Measurements from ENCODE around the gene KCNH4.
"Not testable (repeated sequence)": the region's sequence is repeated elsewhere in the genome, so short reads cannot be mapped to it uniquely, and the experiment has no call there.

Gene KCNH4

DNA sequence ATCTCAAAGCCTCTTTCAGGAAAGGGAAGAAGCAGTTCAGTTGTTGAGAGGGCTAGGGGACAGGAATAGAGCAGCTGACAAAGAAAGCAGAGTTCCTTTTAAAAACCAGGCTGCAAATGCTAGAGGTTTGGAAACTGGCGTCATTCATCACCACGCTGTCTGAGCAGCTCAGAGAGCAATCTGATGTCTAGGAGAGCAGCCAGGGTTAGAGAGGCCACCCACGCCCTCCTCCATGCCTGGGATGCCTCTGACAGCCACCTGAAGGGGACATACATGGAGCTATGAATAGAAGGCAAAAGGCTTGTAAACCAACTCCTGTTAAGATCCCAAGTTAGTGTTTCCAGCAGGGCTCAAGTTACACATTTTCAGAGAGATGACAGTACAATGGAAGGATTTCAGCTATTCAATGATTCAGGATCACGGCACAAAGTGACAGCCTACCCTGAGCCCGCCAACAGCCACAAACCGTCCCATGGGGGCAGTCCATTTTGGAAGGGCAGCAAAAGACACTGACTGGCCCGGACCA, 38.5 kb downstream of the KCNH4 start:
- Histone ChIP-seq H3K9ac (ENCODE audit: insufficient read length, low read depth) (no peak overlapping the region), H3K4me1 (ENCODE audit: insufficient read depth, insufficient read length) (peaks cover 4% of the 10 kb centered on the region), H3K4me3 (ENCODE audit: insufficient read length, low read depth) (no peak overlapping the region), H3K9me3 (ENCODE audit: insufficient read depth, low read length) (no peaks in the 10 kb centered on the region), H3K36me3 (ENCODE audit: insufficient read depth, insufficient read length, low read length) (peaks cover 69% of the 10 kb centered on the region), H3K27me3 (ENCODE audit: insufficient read depth, insufficient read length) (no peaks in the 10 kb centered on the region)
- DNase-seq (ENCODE audit: low read depth, low spot score) = no peak
- no peak for TF ChIP-seq YY1 (IDR thresholded peaks at IDR 0.05; ENCODE audit: insufficient read depth, insufficient read length)
- TF ChIP-seq ZNF274 (IDR thresholded peaks at IDR 0.05; ENCODE audit: low read depth, low read length) = no peak
- no peak for TF ChIP-seq SUZ12 (IDR thresholded peaks at IDR 0.05; ENCODE audit: extremely low read depth, insufficient read depth, insufficient read length)

DNA sequence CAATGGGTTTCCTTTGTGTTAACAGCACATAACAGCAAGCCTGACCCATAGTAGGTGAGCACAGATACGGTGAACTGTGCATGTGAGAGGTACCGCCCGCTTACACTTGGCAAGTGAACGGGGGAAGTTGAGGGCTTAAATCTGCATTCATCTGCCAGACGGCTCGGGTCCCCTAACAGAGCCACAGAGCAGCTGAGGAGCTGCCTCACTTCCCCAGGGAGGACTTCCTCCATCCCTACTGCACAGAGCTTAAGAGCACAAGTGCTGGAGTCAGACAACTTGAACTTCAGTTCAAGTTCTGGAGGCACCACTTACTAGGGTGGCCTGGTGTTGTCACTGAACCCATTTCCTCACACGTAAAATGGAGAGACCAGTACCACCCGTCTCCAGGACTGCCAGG, 39.6 kb downstream of the KCNH4 start:
- no peak overlapping the region for H3K9ac ChIP-seq (ENCODE audit: insufficient read length, low read depth)
- no peaks in the 10 kb centered on the region for H3K9me3 ChIP-seq (ENCODE audit: insufficient read depth, low read length)
- TF ChIP-seq ZNF274 (IDR thresholded peaks at IDR 0.05; ENCODE audit: low read depth, low read length) (no peak), SUZ12 (IDR thresholded peaks at IDR 0.05; ENCODE audit: extremely low read depth, insufficient read depth, insufficient read length) (no peak), YY1 (IDR thresholded peaks at IDR 0.05; ENCODE audit: insufficient read depth, insufficient read length) (no peak)
- peaks cover 70% of the 10 kb centered on the region for H3K36me3 ChIP-seq (ENCODE audit: insufficient read depth, insufficient read length, low read length)
- DNase-seq (ENCODE audit: low read depth, low spot score) = no peak
- no peak overlapping the region for H3K4me3 ChIP-seq (ENCODE audit: insufficient read length, low read depth)
- no peaks in the 10 kb centered on the region for H3K27me3 ChIP-seq (ENCODE audit: insufficient read depth, insufficient read length)
- H3K4me1 ChIP-seq (ENCODE audit: insufficient read depth, insufficient read length) = peaks cover 4% of the 10 kb centered on the region

DNA sequence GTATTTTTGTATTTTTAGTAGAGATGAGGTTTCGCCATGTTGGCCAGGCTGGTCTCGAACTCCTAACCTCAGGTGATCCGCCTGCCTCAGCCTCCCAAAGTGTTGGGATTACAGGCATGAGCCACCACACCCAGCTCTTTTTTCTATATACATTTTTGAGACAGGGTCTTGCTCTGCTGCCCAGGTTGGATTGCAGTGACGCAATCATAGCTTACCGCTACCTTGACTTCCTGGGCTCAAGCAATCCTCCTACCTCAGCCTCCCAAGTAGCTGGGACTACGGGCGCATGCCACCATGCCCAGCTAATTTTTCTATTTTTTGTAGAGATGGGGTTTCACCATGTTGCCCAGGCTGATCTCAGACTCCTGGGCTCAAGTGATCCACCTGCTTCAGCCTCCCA, 40.3 kb downstream of the KCNH4 start:
- H3K36me3 ChIP-seq (ENCODE audit: insufficient read depth, insufficient read length, low read length) = peaks cover 71% of the 10 kb centered on the region
- DNase-seq (ENCODE audit: low read depth, low spot score); H3K4me1 ChIP-seq (ENCODE audit: insufficient read depth, insufficient read length); H3K9ac ChIP-seq (ENCODE audit: insufficient read length, low read depth); H3K4me3 ChIP-seq (ENCODE audit: insufficient read length, low read depth); H3K27me3 ChIP-seq (ENCODE audit: insufficient read depth, insufficient read length); H3K9me3 ChIP-seq (ENCODE audit: insufficient read depth, low read length): not testable (repeated sequence)

DNA sequence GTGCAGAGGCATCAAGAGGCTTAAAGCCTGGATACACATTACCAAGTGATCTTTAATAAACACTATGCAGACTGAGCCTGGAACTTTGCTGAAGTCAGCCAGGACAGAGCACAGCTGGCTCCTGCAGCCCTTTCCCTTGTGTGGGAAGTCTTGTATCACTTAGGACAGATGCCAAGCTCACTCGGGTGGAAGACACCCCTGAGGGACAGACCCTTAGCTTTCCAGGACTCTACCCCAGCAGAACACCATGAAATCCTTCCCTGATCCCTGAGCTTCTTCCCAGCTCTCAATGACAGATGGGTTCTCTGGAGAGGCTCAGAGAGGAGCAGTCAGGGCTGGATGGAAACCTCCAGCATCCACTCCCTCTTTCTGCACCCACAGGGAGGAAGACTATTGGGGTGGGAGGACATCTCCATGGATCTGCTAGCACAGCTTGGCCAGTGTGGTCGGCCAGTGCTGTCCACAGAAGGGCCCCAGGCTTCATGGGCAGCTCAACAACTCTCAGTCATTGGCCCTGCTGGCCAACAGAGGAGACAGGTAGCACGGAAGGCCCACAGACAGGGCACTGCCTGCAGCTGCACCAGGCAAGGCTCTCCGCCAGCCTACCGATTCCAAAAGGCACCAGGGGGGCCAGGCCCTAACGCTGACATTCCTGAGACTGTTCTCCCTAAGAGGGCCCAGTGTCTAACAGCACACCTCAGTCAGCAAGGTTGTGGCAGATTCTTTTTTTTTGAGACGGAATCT, 42.0 kb downstream of the KCNH4 start:
- DNase-seq (ENCODE audit: low read depth, low spot score) = no peak
- no peaks in the 10 kb centered on the region for H3K27me3 ChIP-seq (ENCODE audit: insufficient read depth, insufficient read length)
- peaks cover 77% of the 10 kb centered on the region for H3K36me3 ChIP-seq (ENCODE audit: insufficient read depth, insufficient read length, low read length)
- no peak overlapping the region for H3K4me3 ChIP-seq (ENCODE audit: insufficient read length, low read depth)
- H3K9ac ChIP-seq (ENCODE audit: insufficient read length, low read depth) = no peak overlapping the region
- no peak for TF ChIP-seq YY1 (IDR thresholded peaks at IDR 0.05; ENCODE audit: insufficient read depth, insufficient read length)
- TF ChIP-seq SUZ12 (IDR thresholded peaks at IDR 0.05; ENCODE audit: extremely low read depth, insufficient read depth, insufficient read length) = no peak
- TF ChIP-seq ZNF274 (IDR thresholded peaks at IDR 0.05; ENCODE audit: low read depth, low read length) = no peak
- no peaks in the 10 kb centered on the region for H3K9me3 ChIP-seq (ENCODE audit: insufficient read depth, low read length)
- H3K4me1 ChIP-seq (ENCODE audit: insufficient read depth, insufficient read length) = peaks cover 11% of the 10 kb centered on the region

DNA sequence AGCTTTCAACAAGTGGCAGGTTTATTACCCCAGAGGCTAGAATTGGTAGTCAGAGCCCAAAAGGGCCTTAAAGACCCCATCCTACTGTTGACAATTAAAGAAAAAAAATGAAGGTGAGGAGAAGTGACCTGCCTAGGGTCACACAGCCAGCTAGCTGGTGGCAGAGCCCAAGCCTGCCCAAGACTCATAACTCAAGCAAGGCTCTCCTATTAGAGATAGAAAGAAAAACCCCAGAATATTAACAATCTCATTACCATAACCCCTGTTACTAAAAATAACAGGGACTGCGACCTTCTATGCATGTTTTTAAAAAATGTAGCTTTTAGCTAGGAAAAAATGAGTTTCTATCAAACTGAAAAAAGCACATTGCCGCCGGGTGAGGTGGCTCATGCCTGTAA, 44.3 kb downstream of the KCNH4 start:
- Histone ChIP-seq H3K27me3 (ENCODE audit: insufficient read depth, insufficient read length) (no peaks in the 10 kb centered on the region), H3K9ac (ENCODE audit: insufficient read length, low read depth) (no peak overlapping the region), H3K4me3 (ENCODE audit: insufficient read length, low read depth) (no peak overlapping the region), H3K4me1 (ENCODE audit: insufficient read depth, insufficient read length) (peaks cover 13% of the 10 kb centered on the region), H3K36me3 (ENCODE audit: insufficient read depth, insufficient read length, low read length) (peaks cover 77% of the 10 kb centered on the region), H3K9me3 (ENCODE audit: insufficient read depth, low read length) (no peaks in the 10 kb centered on the region)
- DNase-seq (ENCODE audit: low read depth, low spot score) = no peak
- TF ChIP-seq YY1 (IDR thresholded peaks at IDR 0.05; ENCODE audit: insufficient read depth, insufficient read length) = no peak

DNA sequence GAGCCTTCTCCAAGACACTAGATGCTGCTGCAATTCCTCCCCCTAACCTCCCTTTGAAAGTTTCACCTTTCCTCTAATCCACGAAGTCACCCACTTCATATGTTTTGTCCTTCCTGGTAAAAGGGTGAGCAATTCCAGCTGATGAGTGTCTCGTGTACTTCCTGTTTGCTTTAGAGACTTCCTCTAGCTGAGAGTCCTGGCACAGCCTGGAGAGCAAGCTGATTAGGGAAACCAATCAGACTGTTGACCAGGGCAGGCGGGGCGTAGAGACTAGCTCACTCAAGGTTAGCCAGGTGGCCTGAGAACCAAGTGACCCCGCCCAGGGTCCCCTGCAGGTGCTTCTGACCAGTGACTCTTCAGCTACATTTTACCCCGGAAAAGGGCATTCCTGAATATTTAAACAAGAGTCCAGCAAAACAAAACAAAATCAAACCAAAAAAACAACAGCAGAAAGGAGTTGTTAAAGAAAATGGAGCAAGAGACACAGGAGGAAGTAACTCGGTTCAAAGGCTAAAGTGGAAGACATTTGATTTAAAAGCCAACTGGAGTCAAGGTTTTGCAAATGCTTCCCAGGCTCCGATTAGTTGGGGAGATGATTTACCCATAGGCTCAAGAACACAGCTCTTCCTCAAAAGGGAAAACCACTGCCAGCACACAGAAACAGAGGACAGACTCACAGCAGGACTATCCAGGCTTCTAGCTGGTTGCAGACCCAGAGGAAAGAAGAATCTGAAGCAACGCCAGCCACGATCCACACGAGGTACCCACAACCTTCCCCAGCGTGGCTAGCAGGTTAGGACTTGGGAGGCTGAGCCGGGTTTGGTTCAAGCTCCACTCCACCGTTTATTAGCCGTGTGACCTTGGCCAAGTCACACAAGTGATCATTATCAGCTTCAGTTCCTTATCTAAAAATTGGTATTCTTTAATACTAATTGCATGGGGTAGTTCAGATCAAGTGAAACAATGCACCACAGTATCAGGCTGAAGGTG, 45.0 kb downstream of the KCNH4 start:
- H3K27me3 ChIP-seq (ENCODE audit: insufficient read depth, insufficient read length) = no peaks in the 10 kb centered on the region
- H3K4me3 ChIP-seq (ENCODE audit: insufficient read length, low read depth) = no peak overlapping the region
- H3K36me3 ChIP-seq (ENCODE audit: insufficient read depth, insufficient read length, low read length) = peaks cover 77% of the 10 kb centered on the region
- no peak for TF ChIP-seq SUZ12 (IDR thresholded peaks at IDR 0.05; ENCODE audit: extremely low read depth, insufficient read depth, insufficient read length)
- TF ChIP-seq YY1 (IDR thresholded peaks at IDR 0.05; ENCODE audit: insufficient read depth, insufficient read length) = no peak
- no peak for TF ChIP-seq ZNF274 (IDR thresholded peaks at IDR 0.05; ENCODE audit: low read depth, low read length)
- peaks cover 13% of the 10 kb centered on the region for H3K4me1 ChIP-seq (ENCODE audit: insufficient read depth, insufficient read length)
- H3K9me3 ChIP-seq (ENCODE audit: insufficient read depth, low read length) = no peaks in the 10 kb centered on the region
- H3K9ac ChIP-seq (ENCODE audit: insufficient read length, low read depth) = no peak overlapping the region
- DNase-seq (ENCODE audit: low read depth, low spot score) = no peak

DNA sequence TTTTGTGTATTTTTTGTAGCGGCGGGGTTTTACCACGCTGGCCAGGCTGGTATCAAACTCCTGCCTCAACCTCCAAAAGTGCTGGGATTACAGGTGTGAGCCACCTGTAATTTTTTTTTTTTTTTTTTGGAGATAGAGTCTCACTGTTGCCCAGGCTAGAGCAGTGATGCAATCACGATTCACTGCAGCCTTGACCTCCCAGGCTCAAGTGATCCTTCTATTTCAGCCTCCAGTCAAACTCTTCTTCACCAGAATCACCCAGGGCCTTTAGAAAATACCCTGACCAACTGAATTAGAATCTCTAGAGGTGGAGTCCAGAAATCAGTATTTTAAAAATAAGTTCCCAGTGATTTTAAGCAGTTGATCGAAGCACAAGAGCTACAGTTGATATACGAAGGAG, 45.8 kb downstream of the KCNH4 start:
- DNase-seq (ENCODE audit: low read depth, low spot score) = no peak
- TF ChIP-seq SUZ12 (IDR thresholded peaks at IDR 0.05; ENCODE audit: extremely low read depth, insufficient read depth, insufficient read length) (no peak), ZNF274 (IDR thresholded peaks at IDR 0.05; ENCODE audit: low read depth, low read length) (no peak), YY1 (IDR thresholded peaks at IDR 0.05; ENCODE audit: insufficient read depth, insufficient read length) (no peak)
- H3K4me1 ChIP-seq (ENCODE audit: insufficient read depth, insufficient read length) = peaks cover 13% of the 10 kb centered on the region
- H3K36me3 ChIP-seq (ENCODE audit: insufficient read depth, insufficient read length, low read length) = peaks cover 81% of the 10 kb centered on the region
- no peaks in the 10 kb centered on the region for H3K27me3 ChIP-seq (ENCODE audit: insufficient read depth, insufficient read length)
- H3K9ac ChIP-seq (ENCODE audit: insufficient read length, low read depth) = no peak overlapping the region
- H3K4me3 ChIP-seq (ENCODE audit: insufficient read length, low read depth) = no peak overlapping the region
- no peaks in the 10 kb centered on the region for H3K9me3 ChIP-seq (ENCODE audit: insufficient read depth, low read length)

Measured in NT2/D1 (cell line).